Adipose tissue (tissue), 3 donors: Measurements from ENCODE around the gene DENND5B. TPM values are rescaled to one million over a fixed set of nuclear protein-coding genes. Genes with fewer than 3 reads are reported as not detected.
A peak's percentile ranks its signal among the peaks of the same experiment; 100 is the strongest.
"Not testable (repeated sequence)": the region's sequence is repeated elsewhere in the genome, so short reads cannot be mapped to it uniquely, and the experiment has no call there.

Experiments
- H3K27ac ChIP-seq: one replicate; pipeline ENCODE4 v1.5.1; 2013; ENCODE audit warnings: low read depth, low read length
- WGBS, 3 donors: extraction: QIAGEN DNeasy Blood & Tissue Kit; methylation state at CpG; one replicate each; pipeline ENCODE4 v1.1.7; 2013; 5-methylcytosine and 5-hydroxymethylcytosine counted together
- polyA plus RNA-seq, 3 donors: library from polyadenylated mRNA; stranded (reverse); fragments of 200-250 nt; gene quantifications; one replicate each; pipeline ENCODE4 v1.2.3, GENCODE V29; 2013
- donor health status: healthy with polysubstance abuse.
- donor health status: Bipolar disorder and iron deficiency.
- donor health status: healthy.

The DENND5B gene
- polyA plus RNA-seq, 3 donors: 2.4 to 4.9 (median 3.3) TPM

GRCh38 chr12:31440134-31440533, 150.8 kb downstream of the DENND5B start:
- WGBS, 3 donors: 85 to 93% (median 89%) methylated on average over 4 of the region's 4 CpGs
- H3K27ac ChIP-seq: no peak overlapping the region

GRCh38 chr12:31431721-31432240, 159.2 kb downstream of the DENND5B start:
- whole genome bisulfite sequencing, 3 donors: 57 to 69% (median 58%) methylated on average over 2 of the region's 2 CpGs
- no peak overlapping the region for H3K27ac ChIP-seq

GRCh38 chr12:31423405-31423804, 167.5 kb downstream of the DENND5B start:
- 88 to 96% (median 96%) methylated on average over 1 of the region's 1 CpG for WGBS, 3 donors
- H3K27ac ChIP-seq: no peak overlapping the region

- WGBS, 3 donors: 73 to 92% (median 87%) methylated on average over 7 of the region's 7 CpGs
Observed at GRCh38 chr12:31412292-31412801, 178.6 kb downstream of the DENND5B start.

GRCh38 chr12:31408763-31409162, 182.2 kb downstream of the DENND5B start:
- H3K27ac ChIP-seq: no peak overlapping the region
- WGBS, 3 donors: 88 to 92% (median 90%) methylated on average over 4 of the region's 4 CpGs

More at GRCh38 chr12:31412292-31412801, 178.6 kb downstream of the DENND5B start:
- no peak overlapping the region for H3K27ac ChIP-seq

GRCh38 chr12:31407562-31407961, 183.4 kb downstream of the DENND5B start:
- 77 to 84% (median 82%) methylated on average over 1 of the region's 1 CpG for WGBS, 3 donors
- H3K27ac ChIP-seq: no peak overlapping the region

GRCh38 chr12:31406345-31406744, 184.6 kb downstream of the DENND5B start:
- WGBS, 3 donors: 52 to 69% (median 69%) methylated on average over 1 of the region's 1 CpG
- H3K27ac ChIP-seq: no peak overlapping the region

- no peak overlapping the region for H3K27ac ChIP-seq
- WGBS, 3 donors: 91 to 95% (median 93%) methylated on average over 8 of the region's 8 CpGs
Observed at GRCh38 chr12:31405021-31405420, 185.9 kb downstream of the DENND5B start.

- not testable (repeated sequence) for H3K27ac ChIP-seq
- WGBS, 3 donors: 7 to 17% (median 9%) methylated on average over 7 of the region's 7 CpGs
Observed at GRCh38 chr12:31403099-31403607, 187.8 kb downstream of the DENND5B start.

GRCh38 chr12:31393004-31393550, 197.9 kb downstream of the DENND5B start:
- no peak overlapping the region for H3K27ac ChIP-seq
- 80 to 90% (median 88%) methylated on average over 5 of the region's 5 CpGs for WGBS, 3 donors

GRCh38 chr12:31390991-31391390, 199.9 kb downstream of the DENND5B start:
- 69 to 84% (median 79%) methylated on average over 2 of the region's 2 CpGs for WGBS, 3 donors
- H3K27ac ChIP-seq: no peak overlapping the region

GRCh38 chr12:31388713-31389112, 202.2 kb downstream of the DENND5B start:
- WGBS, 3 donors: 90 to 92% (median 90%) methylated on average over 4 of the region's 4 CpGs
- H3K27ac ChIP-seq: no peak overlapping the region

GRCh38 chr12:31387466-31387865, 203.5 kb downstream of the DENND5B start:
- WGBS, 3 donors: 83 to 88% (median 84%) methylated on average over 8 of the region's 8 CpGs

GRCh38 chr12:31387011-31387410, 203.9 kb downstream of the DENND5B start:
- H3K27ac ChIP-seq: no peak overlapping the region
- 74 to 79% (median 76%) methylated on average over 2 of the region's 2 CpGs for WGBS, 3 donors

More at GRCh38 chr12:31387466-31387865, 203.5 kb downstream of the DENND5B start:
- H3K27ac ChIP-seq: no peak overlapping the region

- 59 to 70% (median 64%) methylated on average over 2 of the region's 2 CpGs for WGBS, 3 donors
- H3K27ac ChIP-seq: no peak overlapping the region
Observed at GRCh38 chr12:31386364-31386777, 204.6 kb downstream of the DENND5B start.

GRCh38 chr12:31377210-31377609, 213.7 kb downstream of the DENND5B start:
- WGBS, 3 donors: 86 to 94% (median 92%) methylated on average over 8 of the region's 8 CpGs

GRCh38 chr12:31375422-31375821, 215.5 kb downstream of the DENND5B start:
- H3K27ac ChIP-seq: not testable (repeated sequence)
- 83 to 84% (median 83%) methylated on average over 4 to 6 of the region's 6 CpGs for WGBS, 3 donors

More at GRCh38 chr12:31377210-31377609, 213.7 kb downstream of the DENND5B start:
- H3K27ac ChIP-seq: not testable (repeated sequence)

- WGBS, 3 donors: 79 to 94% (median 86%) methylated on average over 2 of the region's 2 CpGs
- no peak overlapping the region for H3K27ac ChIP-seq
Observed at GRCh38 chr12:31371256-31371620, 219.7 kb downstream of the DENND5B start.

GRCh38 chr12:31370531-31371255, 220.2 kb downstream of the DENND5B start:
- H3K27ac ChIP-seq: peak overlapping the region; percentile 40
- 44 to 69% (median 49%) methylated on average over 10 of the region's 10 CpGs for WGBS, 3 donors
